HepG2 (cell line): ENCODE measurements around the gene CD4. TPM values are rescaled to one million over a fixed set of nuclear protein-coding genes. Genes with fewer than 3 reads are reported as not detected.

ENCODE experiments used
- ATAC-seq: fragments of 200-7000 bp; cut with Tn5 transposase; 3 replicates; pipeline ENCODE4 v1.9.1; 2020; ENCODE audit warnings: mild to moderate bottlenecking, moderate library complexity
- BruUV-seq: library from RNA; stranded (reverse); fragments of 400-500 nt; replicated peaks from 2 replicates; lab custom pipeline; 2021; lab: Mats Ljungman, UMichigan
- CTCF ChIA-PET: fragments of 300-600 bp; formaldehyde crosslinking; extraction: SDS; loops from one replicate; lab custom pipeline; 2021; ENCODE audit warnings: low total read pairs, inconsistent platforms, low intra/inter-chr PET ratio; lab: Yijun Ruan, JAX
- POLR2A ChIA-PET: fragments of 350-600 bp; sonication (Branson Sonifier 250); formaldehyde crosslinking; loops from one replicate; lab custom pipeline; 2020; ENCODE audit warnings: antibody characterized with exemption, inconsistent platforms; lab: Yijun Ruan, JAX
- DNase-seq: peaks from one replicate; pipeline ENCODE4 v3.0.0-alpha.2; 2015; ENCODE audit warnings: low spot score
- FAIRE-seq: peaks from 3 replicates; lab custom pipeline; 2011; peaks lifted over from hg19 to GRCh38; lab: Jason Lieb, UNC
- H2AFZ ChIP-seq: one replicate; pipeline ENCODE4 v1.6.1; 2011; ENCODE audit warnings: low read length, inconsistent platforms
- H3K27ac ChIP-seq: fragments of 300-600 bp; 3 replicates; pipeline ENCODE4 v1.8.0; 2011; ENCODE audit warnings: mixed run types, mild to moderate bottlenecking, mixed read lengths, low read length, inconsistent platforms; ENCODE audit not compliant: insufficient read depth; ENCODE audit errors: extremely low read length
- H3K27me3 ChIP-seq, 2 experiments: fragments of 200-600 bp in 1 of 2; 2 replicates in 1 of 2; 3 replicates in 1 of 2; pipeline versions ENCODE4 v1.6.0 to v1.8.0; 2011; ENCODE audit warnings: low read length in 2 of 2, mild to moderate bottlenecking in 2 of 2, moderate library complexity in 2 of 2, inconsistent platforms in 1 of 2; ENCODE audit not compliant: insufficient read depth in 2 of 2, control insufficient read depth in 1 of 2
- H3K36me3 ChIP-seq, 2 experiments: fragments of 200-600 bp in 1 of 2; replicated peaks in 1 of 2; 2 replicates in 1 of 2; 3 replicates in 1 of 2; pipeline versions ENCODE4 v1.5.1 to v1.8.0; 2011; ENCODE audit warnings: low read length in 2 of 2, inconsistent platforms in 1 of 2; ENCODE audit not compliant: insufficient read depth in 2 of 2, control insufficient read depth in 1 of 2
- H3K4me1 ChIP-seq: 2 replicates; pipeline ENCODE4 v1.5.1; 2012; ENCODE audit warnings: low read length, inconsistent platforms; ENCODE audit not compliant: insufficient read depth
- H3K4me2 ChIP-seq: 2 replicates; pipeline ENCODE4 v1.6.0; 2011; ENCODE audit warnings: low read depth, low read length, inconsistent platforms
- H3K4me3 ChIP-seq, 3 experiments: fragments of 200-600 bp in 1 of 3; sonication (generic), shearing (Covaris generic) in 1 of 3; replicated peaks in 1 of 3; 2 replicates each; pipeline ENCODE4 v1.5.1; 2011 to 2016; ENCODE audit warnings: low read length in 3 of 3, inconsistent platforms in 2 of 3, low read depth in 2 of 3, mild to moderate bottlenecking in 2 of 3, control low read depth in 1 of 3, mixed read lengths in 1 of 3; ENCODE audit not compliant: insufficient read depth in 1 of 3
- H3K79me2 ChIP-seq: one replicate; pipeline ENCODE4 v1.6.1; 2011; ENCODE audit warnings: low read length, inconsistent platforms; ENCODE audit not compliant: insufficient read depth
- H3K9ac ChIP-seq: 2 replicates; pipeline ENCODE4 v1.6.0; 2011; ENCODE audit warnings: mild to moderate bottlenecking, low read depth, low read length, inconsistent platforms; ENCODE audit not compliant: insufficient read depth
- H3K9me3 ChIP-seq: 2 replicates; pipeline ENCODE4 v1.5.1; 2012; ENCODE audit warnings: mild to moderate bottlenecking, low read length
- H4K20me1 ChIP-seq: 2 replicates; pipeline ENCODE4 v1.6.0; 2011; ENCODE audit warnings: inconsistent platforms, mild to moderate bottlenecking, low read length, moderate library complexity; ENCODE audit not compliant: insufficient read depth
- BRD4 ChIP-seq: sonication (generic); formaldehyde crosslinking; IDR thresholded peaks from 2 replicates; pipeline ENCODE4 v1.4.0; 2020; ENCODE audit warnings: missing genetic modification reagents
- FOXP1 ChIP-seq, 2 experiments: fragments of 450-650 bp in 1 of 2; IDR thresholded peaks; 2 replicates each; pipeline ENCODE4 v1.6.1; 2017 to 2018; ENCODE audit warnings: antibody characterized with exemption in 1 of 2
- HCFC1 ChIP-seq: fragments of 150-350 bp; IDR thresholded peaks from 2 replicates; pipeline ENCODE4 v1.6.1; 2014; ENCODE audit warnings: low read depth, low read length
- NFKBIZ ChIP-seq: IDR thresholded peaks from 2 replicates; pipeline ENCODE4 v1.6.1; 2018; ENCODE audit warnings: missing genetic modification reagents, missing compliant biosample characterization
- SCMH1 ChIP-seq: sonication (generic); formaldehyde crosslinking; IDR thresholded peaks from 2 replicates; pipeline ENCODE4 v1.9.0; 2021; ENCODE audit warnings: missing genetic modification reagents, mild to moderate bottlenecking, borderline replicate concordance
- TARDBP ChIP-seq: sonication (generic); formaldehyde crosslinking; IDR thresholded peaks from 2 replicates; pipeline ENCODE4 v1.8.0; 2022; ENCODE audit warnings: mild to moderate bottlenecking, missing genetic modification reagents
- TCF7 ChIP-seq: sonication (generic); IDR thresholded peaks from 2 replicates; pipeline ENCODE4 v1.6.1; 2016; ENCODE audit warnings: antibody characterized with exemption, low read depth
- TEAD2 ChIP-seq: sonication (generic); formaldehyde crosslinking; IDR thresholded peaks from 2 replicates; pipeline ENCODE4 v1.9.0; 2021; ENCODE audit warnings: missing genetic modification reagents
- XRCC5 ChIP-seq: fragments of 200-400 bp; formaldehyde crosslinking; optimal IDR thresholded peaks from 2 replicates; pipeline ENCODE3; 2017; ENCODE audit warnings: mild to moderate bottlenecking, low read length
- ZNF12 ChIP-seq: sonication (generic); formaldehyde crosslinking; IDR thresholded peaks from 2 replicates; pipeline ENCODE4 v1.5.0; 2020; ENCODE audit warnings: missing genetic modification reagents
- WGBS: methylation state at CpG from one replicate; pipeline ENCODE4 v1.1.6; 2017; ENCODE audit warnings: low lambda C conversion rate; 5-methylcytosine and 5-hydroxymethylcytosine counted together
- in situ Hi-C: cut with HindIII; loops from 2 replicates; pipeline ENCODE4 v1.10.0; 2017; ENCODE audit warnings: low pct_unique_long_range_greater_than_20kb; ENCODE audit not compliant: extremely low pct_ligation_motif_present
- intact Hi-C: fragments of 100-400 bp; cut with micrococcal nuclease; formaldehyde crosslinking; loops from one replicate; pipeline ENCODE4 v1.10.0; 2022; ENCODE audit not compliant: unreplicated experiment
- polyA plus RNA-seq, 8 experiments: library from polyadenylated mRNA; depleted of rRNA in 3 of 8; stranded (reverse) in 7 of 8; unstranded in 1 of 8; fragments of >200 nt; fragmentation: Illumina TruSeq in 4 of 8; extraction: Trizol in 4 of 8; gene quantifications; 2 replicates each; pipeline versions ENCODE4 v1.2.1 to v1.2.3, GENCODE V29; 2011 to 2016; ENCODE audit warnings: low read depth in 4 of 8, missing spikeins in 1 of 8, mixed read lengths in 1 of 8; ENCODE audit not compliant: insufficient read depth in 1 of 8
- total RNA-seq, 5 experiments: library from RNA; depleted of rRNA; stranded (reverse); fragments of >200 nt; fragmentation: Illumina TruSeq; extraction: Trizol; gene quantifications; 2 replicates each; pipeline ENCODE4 v1.2.3, GENCODE V29; 2016; ENCODE audit warnings: low read depth in 1 of 5
- TF ChIP-seq, protein P1 (sequence below): sonication (generic); formaldehyde crosslinking; IDR thresholded peaks from 2 replicates; pipeline ENCODE4 v1.9.0; 2021; ENCODE audit warnings: missing genetic modification reagents, mild to moderate bottlenecking, borderline replicate concordance
- TF ChIP-seq, protein P2 (sequence below): sonication (generic); formaldehyde crosslinking; IDR thresholded peaks from 2 replicates; pipeline ENCODE4 v1.4.0; 2020; ENCODE audit warnings: mild to moderate bottlenecking, low read depth, missing genetic modification reagents

Gene CD4
- total and polyA plus RNA-seq, 2 of the 13 experiments (the other 11 are each of a cell fraction or from before 2014, with no cell fraction given), result 0.07 to 0.95 TPM

DNA sequence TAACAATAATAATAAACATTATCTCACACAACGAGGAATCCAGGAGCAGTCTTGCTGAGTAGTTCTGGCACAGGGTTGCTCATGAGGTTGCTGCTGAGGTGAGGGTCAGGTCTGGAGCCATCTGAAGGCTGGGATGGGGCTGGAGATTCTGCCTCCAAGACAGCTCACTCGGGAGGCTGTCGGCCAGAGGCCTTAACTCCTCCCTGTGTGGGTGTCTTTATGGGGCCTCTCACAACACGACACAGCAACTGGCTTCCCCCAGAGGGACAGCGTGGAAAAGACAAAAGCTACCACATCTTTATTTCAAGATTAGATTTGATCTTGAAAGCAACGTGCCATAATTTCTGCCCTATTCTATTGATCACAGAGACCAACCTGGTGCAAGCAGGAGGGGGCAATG, 7.2 kb upstream of the CD4 start (continued):
- TF ChIP-seq XRCC5 (no peak), ZNF12 (CRISPR knock-in tag) (no peak), TARDBP (CRISPR knock-in tag) (no peak), TEAD2 (CRISPR knock-in tag) (no peak), TCF7 (no peak)
- TF ChIP-seq, all 625 proteins: peak for 0

DNA sequence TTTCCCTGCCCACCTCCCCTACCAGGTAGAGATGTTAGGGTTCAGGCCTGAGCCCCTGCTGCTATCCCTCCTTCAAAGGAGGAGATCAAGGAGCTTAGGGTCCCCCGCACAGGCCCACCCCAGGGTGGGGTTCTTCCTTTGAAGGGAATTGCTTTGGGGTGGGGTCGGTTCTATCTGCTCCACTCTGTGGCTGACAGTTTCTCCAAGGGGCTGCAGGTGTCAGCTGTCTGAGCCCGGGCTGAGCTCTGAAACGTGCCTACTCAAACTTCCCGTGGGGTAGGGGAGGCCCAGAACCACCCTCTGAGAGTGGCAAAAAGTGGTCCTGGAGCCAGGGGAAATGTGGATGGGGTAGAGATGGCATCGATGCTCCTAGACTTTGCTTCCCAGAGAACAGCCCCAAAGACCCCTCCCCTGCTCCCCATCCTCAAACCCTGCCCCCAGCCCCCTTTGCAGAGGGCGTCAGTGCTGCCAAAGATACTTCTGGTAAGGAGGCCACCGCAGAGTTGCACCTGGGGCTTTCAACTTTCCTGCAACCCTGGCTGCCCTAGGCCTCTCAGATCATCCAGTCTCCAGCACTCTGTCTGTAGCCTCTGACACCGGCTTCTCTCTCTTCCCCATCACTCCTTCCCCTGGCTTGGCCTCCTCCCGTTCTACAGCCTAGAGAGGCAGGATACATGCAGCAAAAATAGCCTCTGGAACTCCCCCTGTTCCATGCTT, 6.3 kb upstream of the CD4 start:
- 16% methylated on average over 7 of the region's 10 CpGs for whole genome bisulfite sequencing
- in situ Hi-C loops (loop anchor here (5.0 kb wide), 1 partner anchor 36 kb away; no protein-coding TSS in a partner anchor), intact Hi-C loops (no loop called here)
- no peak for TF ChIP-seq HCFC1
- TF ChIP-seq, protein P1, sequence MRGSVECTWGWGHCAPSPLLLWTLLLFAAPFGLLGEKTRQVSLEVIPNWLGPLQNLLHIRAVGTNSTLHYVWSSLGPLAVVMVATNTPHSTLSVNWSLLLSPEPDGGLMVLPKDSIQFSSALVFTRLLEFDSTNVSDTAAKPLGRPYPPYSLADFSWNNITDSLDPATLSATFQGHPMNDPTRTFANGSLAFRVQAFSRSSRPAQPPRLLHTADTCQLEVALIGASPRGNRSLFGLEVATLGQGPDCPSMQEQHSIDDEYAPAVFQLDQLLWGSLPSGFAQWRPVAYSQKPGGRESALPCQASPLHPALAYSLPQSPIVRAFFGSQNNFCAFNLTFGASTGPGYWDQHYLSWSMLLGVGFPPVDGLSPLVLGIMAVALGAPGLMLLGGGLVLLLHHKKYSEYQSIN (CRISPR knock-in tag), result no peak
- no peak for TF ChIP-seq NFKBIZ (CRISPR knock-in tag)
- TF ChIP-seq, protein P2, sequence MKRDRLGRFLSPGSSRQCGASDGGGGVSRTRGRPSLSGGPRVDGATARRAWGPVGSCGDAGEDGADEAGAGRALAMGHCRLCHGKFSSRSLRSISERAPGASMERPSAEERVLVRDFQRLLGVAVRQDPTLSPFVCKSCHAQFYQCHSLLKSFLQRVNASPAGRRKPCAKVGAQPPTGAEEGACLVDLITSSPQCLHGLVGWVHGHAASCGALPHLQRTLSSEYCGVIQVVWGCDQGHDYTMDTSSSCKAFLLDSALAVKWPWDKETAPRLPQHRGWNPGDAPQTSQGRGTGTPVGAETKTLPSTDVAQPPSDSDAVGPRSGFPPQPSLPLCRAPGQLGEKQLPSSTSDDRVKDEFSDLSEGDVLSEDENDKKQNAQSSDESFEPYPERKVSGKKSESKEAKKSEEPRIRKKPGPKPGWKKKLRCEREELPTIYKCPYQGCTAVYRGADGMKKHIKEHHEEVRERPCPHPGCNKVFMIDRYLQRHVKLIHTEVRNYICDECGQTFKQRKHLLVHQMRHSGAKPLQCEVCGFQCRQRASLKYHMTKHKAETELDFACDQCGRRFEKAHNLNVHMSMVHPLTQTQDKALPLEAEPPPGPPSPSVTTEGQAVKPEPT, result no peak
- no peak for TF ChIP-seq FOXP1 (IDR thresholded peaks at IDR 0.05)
- TF ChIP-seq FOXP1 (CRISPR knock-in tag; IDR thresholded peaks at IDR 0.05), result no peak
- no peak for TF ChIP-seq SCMH1
- TF ChIP-seq BRD4 (CRISPR knock-in tag), result no peak
- no peak for ATAC-seq
- Histone ChIP-seq H2AFZ (no peak overlapping the region), H3K27me3 (peaks cover 2 to 16% of the 10 kb centered on the region in 2 experiments; a peak in 2 of 5 replicates), H3K27ac (no peak overlapping the region), H3K9me3 (no peaks in the 10 kb centered on the region), H3K4me2 (no peak overlapping the region; the same call in 1 of the 2 replicates), H3K9ac (no peak overlapping the region), H4K20me1 (no peaks in the 10 kb centered on the region), H3K4me3 (no peak overlapping the region), H3K36me3 (no peaks in the 10 kb centered on the region), H3K79me2 (no peaks in the 10 kb centered on the region), H3K4me1 (peaks cover 52% of the 10 kb centered on the region)
- no peak for FAIRE-seq
- ChIA-PET CTCF (no interaction called here), POLR2A (interaction anchor here (0.7 to 3.1 kb wide), 4 partner anchors 10 to 59 kb away, joined by 3 to 11 read pairs (median 4); partner anchors contain the start of genes COPS7A and MLF2)
- BruUV-seq, result no TSS peak
- no peak for DNase-seq
